Stimulated activated CD4-positive, alpha-beta T cell treated with anti-CD3 and anti-CD28 coated beads, TNF-alpha, amount 100 ng/mL, for 24 hours (primary cell): ENCODE data around the gene IGSF23.
A peak's percentile ranks its signal among the peaks of the same experiment; 100 is the strongest.
"Not testable (repeated sequence)": the region's sequence is repeated elsewhere in the genome, so short reads cannot be mapped to it uniquely, and the experiment has no call there.

Experiments
- DNase-seq, 3 experiments: peaks; one replicate each; pipeline ENCODE4 v3.0.0-alpha.2; 2020; ENCODE audit warnings: low read depth in 3 of 3

Gene IGSF23

DNA sequence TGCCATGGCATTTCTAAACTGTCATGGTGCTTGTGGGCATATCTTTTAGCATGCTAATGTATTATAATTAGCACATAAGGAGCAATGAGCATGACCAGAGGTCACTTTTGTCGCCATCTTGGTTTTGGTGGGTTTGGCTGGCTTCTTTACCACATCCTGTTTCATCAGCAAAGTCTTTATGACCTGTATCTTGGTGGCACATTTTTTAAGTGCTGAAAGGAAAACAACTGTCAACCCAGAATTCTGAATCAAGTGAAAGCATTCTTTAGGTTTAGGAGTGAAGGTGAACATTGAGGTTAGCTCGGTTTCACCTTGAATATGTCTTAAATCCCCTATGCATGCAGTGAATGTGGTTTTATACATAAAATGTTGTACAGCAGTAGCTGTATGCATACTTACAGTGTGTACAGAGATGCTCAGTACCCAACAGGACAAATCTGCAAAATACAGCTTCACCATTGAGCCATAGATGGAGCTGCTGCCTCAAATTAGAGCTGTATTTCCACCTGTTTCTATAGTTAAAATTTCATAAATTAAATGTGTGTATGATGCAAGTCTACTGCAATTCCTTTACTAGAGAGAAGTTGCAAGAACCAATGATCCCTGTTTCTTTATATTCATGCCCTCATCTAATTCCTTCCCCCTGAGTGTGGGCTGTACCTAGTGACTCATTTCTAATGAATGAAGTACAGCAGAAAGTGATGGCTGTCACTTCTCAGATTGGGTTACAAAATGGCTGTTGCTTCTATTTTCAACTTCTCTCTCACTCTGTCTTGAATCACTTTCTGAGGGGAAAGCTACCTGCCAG is 25.2 kb upstream of the IGSF23 start:
- DNase-seq = peak in 1 of 3 experiments; percentile 31

DNA sequence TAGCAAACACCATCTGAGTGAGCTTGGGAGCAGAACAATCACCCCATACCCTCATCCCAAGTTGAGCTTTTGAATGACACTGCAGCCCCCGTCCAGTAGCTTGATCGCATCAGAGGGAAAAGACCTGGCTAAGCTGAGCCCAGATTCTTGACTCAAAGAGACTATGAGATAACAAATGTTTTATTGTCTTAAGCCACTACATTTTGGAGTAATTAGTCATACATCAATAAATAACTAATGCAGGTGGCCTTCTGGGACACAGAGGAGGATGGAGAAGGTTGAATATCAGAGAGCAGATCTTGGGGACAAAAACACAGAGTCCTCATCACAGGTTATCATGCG is 24.6 kb upstream of the IGSF23 start:
- no peak for DNase-seq

DNA sequence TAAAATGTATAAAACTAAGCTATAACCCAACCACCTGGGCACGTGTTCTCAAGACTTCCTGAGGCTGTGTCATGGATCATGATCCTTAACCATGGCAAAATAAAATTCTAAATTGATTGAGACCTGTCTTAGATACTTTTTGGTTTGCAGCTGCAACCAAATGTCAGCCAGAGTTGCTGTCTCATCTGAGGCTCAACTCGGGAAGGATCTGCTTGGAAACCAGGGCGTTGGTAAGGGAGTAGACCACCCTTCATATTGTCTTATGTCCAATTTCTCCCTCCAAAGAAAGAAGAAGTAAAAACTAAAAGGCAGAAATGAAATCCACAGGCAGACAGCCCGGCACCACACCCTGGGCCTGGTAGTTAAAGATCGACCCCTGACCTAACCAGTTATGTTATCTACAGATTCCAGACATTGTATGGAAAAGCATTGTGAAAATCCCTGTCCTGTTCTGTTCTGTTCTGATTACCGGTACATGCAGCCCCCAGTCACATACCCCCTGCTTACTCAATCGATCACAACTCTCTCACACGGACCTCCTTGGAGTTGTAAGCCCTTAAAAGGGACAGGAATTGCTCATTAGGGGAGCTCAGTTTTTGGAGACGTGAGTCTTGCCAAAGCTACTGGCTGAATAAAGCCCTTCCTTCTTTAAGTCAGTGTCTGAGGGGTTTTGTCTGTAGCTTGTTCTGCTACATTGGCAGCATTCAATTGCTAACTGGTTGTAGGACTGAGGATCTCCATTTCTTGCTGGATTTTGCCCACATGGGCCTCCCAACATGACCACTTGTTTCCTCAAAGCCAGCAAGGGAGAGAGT is 22.9 kb upstream of the IGSF23 start:
- no peak for DNase-seq

DNA sequence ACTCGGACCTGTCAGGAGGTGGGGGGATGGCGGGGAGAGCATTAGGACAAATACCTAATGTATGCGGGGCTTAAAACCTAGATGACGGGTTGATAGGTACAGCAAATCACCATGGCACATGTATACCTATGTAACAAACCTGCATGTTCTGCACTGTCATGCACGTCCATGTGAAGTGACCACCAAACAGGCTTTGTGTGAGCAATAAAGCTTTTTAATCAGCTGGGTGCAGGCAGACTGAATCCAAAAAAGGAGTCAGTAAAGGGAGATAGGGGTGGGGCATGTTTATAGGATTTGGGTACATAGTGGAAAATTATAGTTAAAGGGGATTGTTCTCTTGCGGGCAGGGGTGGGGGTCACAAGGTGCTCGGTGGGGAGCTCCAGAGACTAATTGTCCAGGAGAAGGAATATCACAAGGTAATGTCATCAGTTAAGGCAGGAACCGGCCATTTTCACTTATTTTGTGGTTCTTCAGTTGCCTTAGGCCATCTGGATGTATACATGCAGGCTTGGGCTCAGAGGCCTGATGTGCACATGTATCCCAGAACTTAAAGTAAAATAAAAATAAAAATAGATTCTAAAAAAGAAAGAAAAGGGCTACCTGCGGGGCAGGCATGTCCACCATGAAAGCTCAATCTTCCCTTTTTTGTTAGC is 21.9 kb upstream of the IGSF23 start:
- not testable (repeated sequence) for DNase-seq

DNA sequence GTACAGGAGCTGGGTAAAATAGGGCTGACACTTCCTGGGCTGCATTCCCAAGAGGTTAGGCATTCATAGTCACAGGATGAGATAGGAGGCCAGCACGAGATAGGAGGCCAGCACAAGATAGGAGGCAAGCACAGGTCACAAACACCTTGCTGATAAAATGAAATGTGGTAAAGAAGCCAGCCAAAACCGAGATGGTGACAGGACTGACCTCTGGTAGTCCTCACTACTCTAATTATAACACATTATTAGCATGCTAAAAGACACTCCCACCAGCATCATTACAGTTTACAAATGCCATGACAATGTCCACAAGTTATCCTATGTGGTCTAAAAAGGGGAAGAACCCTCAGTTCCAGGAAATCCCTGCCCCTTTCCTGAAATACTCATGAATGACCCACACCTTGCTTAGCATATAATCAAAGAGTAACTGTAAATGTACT is 20.9 kb upstream of the IGSF23 start:
- no peak for DNase-seq

GRCh38 chr19:44593294-44593693 is 20.1 kb upstream of the IGSF23 start:
- DNase-seq = no peak

- not testable (repeated sequence) for DNase-seq
Measured at GRCh38 chr19:44593866-44594266, 19.5 kb upstream of the IGSF23 start.

- DNase-seq = no peak
Measured at GRCh38 chr19:44596428-44597130, 16.8 kb upstream of the IGSF23 start.

DNA sequence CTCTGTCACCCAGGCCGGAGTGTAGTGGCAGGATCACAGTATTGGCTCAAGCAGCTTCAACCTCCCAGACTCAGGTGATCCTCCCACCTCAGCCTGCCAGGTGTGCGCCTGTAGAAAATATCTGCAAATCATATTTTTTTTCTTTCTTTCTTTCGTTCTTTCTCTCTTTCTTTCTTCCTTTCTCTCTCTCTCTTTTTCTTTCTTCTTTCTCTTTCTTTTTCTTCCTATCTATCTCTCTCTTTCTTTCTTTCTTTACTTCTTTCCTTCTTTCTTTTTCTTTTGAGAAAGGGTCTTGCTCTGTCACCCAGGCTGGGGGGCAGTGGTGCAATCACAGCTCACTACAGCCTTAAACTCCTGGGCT is 16.3 kb upstream of the IGSF23 start:
- DNase-seq = no peak

- no peak for DNase-seq
Measured at GRCh38 chr19:44598355-44598754, 15.0 kb upstream of the IGSF23 start.

GRCh38 chr19:44598880-44599279 is 14.5 kb upstream of the IGSF23 start:
- no peak for DNase-seq

- DNase-seq = no peak
Measured at GRCh38 chr19:44600466-44600865, 12.9 kb upstream of the IGSF23 start.

- DNase-seq = no peak
Measured at GRCh38 chr19:44602081-44602480, 11.3 kb upstream of the IGSF23 start.

DNA sequence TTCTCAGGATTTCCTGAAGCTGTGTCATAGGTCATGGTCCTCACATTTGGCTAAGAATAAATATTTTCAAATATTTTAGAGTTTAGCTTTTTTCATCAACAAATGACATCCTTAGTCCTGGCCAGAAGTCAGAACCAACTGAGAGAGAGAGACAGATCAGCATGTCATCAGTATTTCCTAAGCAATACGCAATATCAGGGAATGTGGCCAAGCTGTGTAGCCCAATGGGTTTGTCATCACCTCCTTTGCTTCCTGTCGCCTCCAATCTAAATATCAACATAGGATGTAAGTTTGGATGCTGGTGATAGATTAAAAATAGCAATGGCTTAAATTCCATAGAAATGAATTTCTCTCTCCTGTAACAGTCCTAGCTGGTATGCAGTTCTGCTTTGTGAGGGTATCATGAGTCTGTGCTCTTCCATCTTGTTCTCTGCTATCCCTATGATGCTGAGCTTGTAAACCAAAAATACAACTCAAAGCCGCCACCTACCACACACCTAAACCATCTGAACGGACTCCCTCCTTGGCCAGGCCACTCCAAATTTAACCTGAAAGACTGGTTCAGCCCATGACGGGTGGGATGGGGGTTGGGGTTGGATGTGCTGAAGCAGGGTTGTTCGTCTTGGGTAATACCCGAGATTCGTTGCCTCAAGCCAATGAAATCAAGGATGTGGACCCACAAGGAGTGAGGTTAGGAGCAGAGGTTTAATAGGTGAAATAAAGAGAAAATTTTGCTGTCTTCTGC is 10.0 kb upstream of the IGSF23 start:
- no peak for DNase-seq

- DNase-seq = no peak
Measured at GRCh38 chr19:44604241-44604640, 9.1 kb upstream of the IGSF23 start.

DNA sequence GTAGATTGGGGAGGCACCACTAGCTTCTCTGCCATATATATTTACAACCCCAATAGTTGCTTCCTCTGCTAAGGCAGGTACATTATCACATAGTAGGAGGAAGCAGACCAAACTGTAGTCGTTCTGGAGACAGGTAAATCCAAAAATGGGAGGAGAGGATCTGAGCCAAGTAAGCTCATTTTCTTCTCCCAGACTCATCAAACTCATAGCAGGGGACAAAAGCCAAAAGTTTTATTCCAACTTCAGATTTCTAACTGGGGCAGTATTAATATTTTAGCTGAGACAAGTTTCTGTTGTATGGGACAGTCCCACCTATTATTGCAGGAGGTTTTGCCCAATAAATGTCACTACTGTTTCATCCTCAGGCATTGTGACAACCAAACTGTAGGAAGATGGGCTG is 7.8 kb upstream of the IGSF23 start:
- no peak for DNase-seq

GRCh38 chr19:44607049-44607448 is 6.3 kb upstream of the IGSF23 start:
- DNase-seq = no peak

- no peak for DNase-seq
Measured at GRCh38 chr19:44607917-44608316, 5.4 kb upstream of the IGSF23 start.

GRCh38 chr19:44608391-44608821 is 5.0 kb upstream of the IGSF23 start:
- DNase-seq = no peak

GRCh38 chr19:44609219-44609618 is 4.1 kb upstream of the IGSF23 start:
- DNase-seq = no peak

DNA sequence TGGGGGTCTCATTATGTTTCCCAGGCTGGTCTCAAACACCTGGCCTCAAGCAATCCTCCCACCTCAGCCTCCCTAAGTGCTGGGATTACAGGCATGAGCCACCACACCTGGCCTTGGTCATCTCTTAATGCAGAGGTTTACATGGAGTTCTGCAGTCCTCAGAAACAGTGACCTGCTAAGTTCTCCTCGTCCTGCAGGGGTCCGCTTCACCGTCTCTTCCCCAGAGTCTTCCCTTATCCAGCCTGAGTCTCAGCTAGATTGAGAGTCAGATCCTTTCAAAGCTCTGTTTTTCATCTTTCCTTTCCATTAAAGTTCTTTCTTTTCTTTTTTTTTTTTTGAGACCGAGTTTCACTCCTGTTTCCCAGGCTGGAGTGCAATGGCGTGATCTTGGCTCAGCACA is 2.9 kb upstream of the IGSF23 start:
- DNase-seq = not testable (repeated sequence)
